Kidney (tissue), 14 donors: ENCODE measurements around the gene PCDHB1. TPM values are rescaled to one million over a fixed set of nuclear protein-coding genes. Genes with fewer than 3 reads are reported as not detected.

ENCODE experiments used
- DNase-seq, 5 donors: peaks; one replicate each; pipeline ENCODE4 v3.0.0-alpha.2; 2013 to 2020
- FAIRE-seq: peaks from 2 replicates; lab custom pipeline; 2012; peaks lifted over from hg19 to GRCh38; lab: Jason Lieb, UNC
- H3K27ac ChIP-seq, 2 donors: one replicate each; pipeline ENCODE4 v1.7.0; 2013; ENCODE audit warnings: low read depth in 2 of 2, low read length in 2 of 2, inconsistent platforms in 1 of 2
- H3K27me3 ChIP-seq: one replicate; pipeline ENCODE4 v1.7.1; 2013; ENCODE audit warnings: low read length, inconsistent platforms; ENCODE audit not compliant: control insufficient read depth, insufficient read depth
- H3K36me3 ChIP-seq, 3 donors: one replicate each; pipeline versions ENCODE4 v1.7.0 to v1.7.1; 2013; ENCODE audit warnings: low read length in 3 of 3, control low read depth in 1 of 3, inconsistent platforms in 1 of 3; ENCODE audit not compliant: insufficient read depth in 3 of 3, control insufficient read depth in 2 of 3
- H3K4me1 ChIP-seq, 3 donors: one replicate each; pipeline versions ENCODE4 v1.7.0 to v1.7.1; 2013; ENCODE audit warnings: low read length in 3 of 3, inconsistent platforms in 1 of 3, low read depth in 1 of 3; ENCODE audit not compliant: control insufficient read depth in 2 of 3, insufficient read depth in 2 of 3
- H3K4me3 ChIP-seq, 3 donors: one replicate each; pipeline versions ENCODE4 v1.7.0 to v1.8.1; 2013; ENCODE audit warnings: low read length in 3 of 3, control low read depth in 1 of 3, inconsistent platforms in 1 of 3
- H3K9ac ChIP-seq, 3 donors: one replicate each; pipeline versions ENCODE4 v1.7.0 to v1.7.1; 2013; ENCODE audit warnings: low read length in 3 of 3, control low read depth in 1 of 3, inconsistent platforms in 1 of 3
- H3K9me3 ChIP-seq, 3 donors: one replicate each; pipeline versions ENCODE4 v1.7.0 to v1.7.1; 2013; ENCODE audit warnings: low read length in 3 of 3, control low read depth in 1 of 3, inconsistent platforms in 1 of 3; ENCODE audit not compliant: control insufficient read depth in 2 of 3, insufficient read depth in 1 of 3
- CTCF ChIP-seq: IDR thresholded peaks from 3 replicates; pipeline ENCODE4 v1.5.1; 2012; ENCODE audit warnings: mild to moderate bottlenecking, moderate library complexity, borderline replicate concordance; ENCODE audit not compliant: insufficient read depth; ENCODE audit errors: extremely low read depth
- intact Hi-C: fragments of 100-400 bp; cut with DNase I; formaldehyde crosslinking; loops from one replicate; pipeline ENCODE4 v1.11.1; 2022
- polyA plus RNA-seq: library from polyadenylated mRNA; stranded (reverse); fragments of 350-450 nt; fragmentation: Illumina TruSeq; extraction: RNeasy Lipid Tissue Mini Kit (QIAGEN cat#74804); gene quantifications from one replicate; pipeline ENCODE4 v1.2.3, GENCODE V29; 2014; ENCODE audit warnings: low read depth, low replicate concordance; ENCODE audit not compliant: insufficient read depth
- total RNA-seq: library from RNA; stranded (reverse); fragmentation: NEBNext Ultra II Directional; extraction: Animal tissue kit (Norgen Biotek cat#: 25700); gene quantifications from one replicate; pipeline ENCODE4 v1.2.1, GENCODE V29; 2021
- donor health status: control.
- donor health status: control.
- donor health status: control.
- donor health status: control.
- donor health status: control.
- donor health status: DM: yes; HTN: yes; CAD: no.
- donor health status: Normal renal cell carcinoma (clear cell type).

PCDHB1 gene
- total and polyA plus RNA-seq, 2 donors from 2014 or later = 0.09 to 0.50 TPM

- DNase-seq = no peak
- no peaks in the 10 kb centered on the region for H3K9me3 ChIP-seq
- no peak overlapping the region for H3K9ac ChIP-seq
- no peak overlapping the region for H3K27ac ChIP-seq
- H3K4me3 ChIP-seq = no peak overlapping the region
- H3K27me3 ChIP-seq = no peaks in the 10 kb centered on the region
- no peaks in the 10 kb centered on the region for H3K36me3 ChIP-seq
- H3K4me1 ChIP-seq = no peaks in the 10 kb centered on the region
- intact Hi-C loops = no loop called here
- TF ChIP-seq CTCF = no peak
- no peak for FAIRE-seq
Observed at GRCh38 chr5:141007791-141008190, 43.4 kb upstream of the PCDHB1 start.

GRCh38 chr5:141010047-141010793 is 41.0 kb upstream of the PCDHB1 start:
- FAIRE-seq (no peak), DNase-seq (no peak)
- Histone ChIP-seq H3K27ac (no peak overlapping the region), H3K4me3 (no peak overlapping the region), H3K4me1 (no peaks in the 10 kb centered on the region), H3K9ac (no peak overlapping the region), H3K36me3 (no peaks in the 10 kb centered on the region), H3K9me3 (no peaks in the 10 kb centered on the region), H3K27me3 (no peaks in the 10 kb centered on the region)
- intact Hi-C loops = no loop called here
- no peak for TF ChIP-seq CTCF

GRCh38 chr5:141017943-141018342 is 33.2 kb upstream of the PCDHB1 start:
- H3K27ac ChIP-seq = no peak overlapping the region
- no peaks in the 10 kb centered on the region for H3K36me3 ChIP-seq
- H3K9me3 ChIP-seq = no peaks in the 10 kb centered on the region
- no peak overlapping the region for H3K9ac ChIP-seq
- DNase-seq (no peak), FAIRE-seq (no peak)
- intact Hi-C loops = no loop called here
- H3K27me3 ChIP-seq = no peaks in the 10 kb centered on the region
- TF ChIP-seq CTCF = no peak
- H3K4me1 ChIP-seq = no peaks in the 10 kb centered on the region
- H3K4me3 ChIP-seq = no peak overlapping the region
